Smooth muscle cell (in vitro differentiated cells): ENCODE results near the gene RPS26. TPM values are rescaled to one million over a fixed set of nuclear protein-coding genes. Genes with fewer than 3 reads are reported as not detected.

Experiments used
- DNase-seq: peaks from one replicate; lab custom pipeline; 2025; ENCODE audit not compliant: unreplicated experiment; lab: John Stamatoyannopoulos, UW
- H2AFZ ChIP-seq: fragments of 200-600 bp; sonication (generic); 2 replicates; pipeline ENCODE4 v1.6.0; 2016; ENCODE audit warnings: antibody characterized with exemption, low read depth, mild to moderate bottlenecking
- H3F3A ChIP-seq: fragments of 200-600 bp; sonication (generic); 2 replicates; pipeline ENCODE4 v1.6.0; 2017; ENCODE audit warnings: antibody characterized with exemption, low read depth
- H3K27ac ChIP-seq: fragments of 200-600 bp; sonication (generic); 2 replicates; pipeline ENCODE4 v1.5.1; 2016; ENCODE audit warnings: low read depth, mild to moderate bottlenecking
- H3K27me3 ChIP-seq: fragments of 200-600 bp; sonication (generic); 2 replicates; pipeline ENCODE4 v1.6.1; 2016; ENCODE audit warnings: low read depth, mild to moderate bottlenecking
- H3K36me3 ChIP-seq: fragments of 200-600 bp; sonication (generic); 2 replicates; pipeline ENCODE4 v1.5.1; 2016; ENCODE audit warnings: low read depth
- H3K4me1 ChIP-seq: fragments of 200-600 bp; sonication (generic); 2 replicates; pipeline ENCODE4 v1.5.1; 2016; ENCODE audit warnings: low read depth
- H3K4me2 ChIP-seq: fragments of 200-600 bp; sonication (generic); 2 replicates; pipeline ENCODE4 v1.6.0; 2016; ENCODE audit warnings: mild to moderate bottlenecking
- H3K4me3 ChIP-seq: fragments of 200-600 bp; sonication (generic); 2 replicates; pipeline ENCODE4 v1.5.1; 2016; ENCODE audit warnings: mild to moderate bottlenecking
- H3K79me2 ChIP-seq: fragments of 200-600 bp; sonication (generic); 2 replicates; pipeline ENCODE4 v1.6.0; 2016; ENCODE audit warnings: low read depth, mild to moderate bottlenecking
- H3K9ac ChIP-seq: fragments of 200-600 bp; sonication (generic); 2 replicates; pipeline ENCODE4 v1.6.0; 2016; ENCODE audit warnings: low read depth
- H3K9me3 ChIP-seq: fragments of 200-600 bp; sonication (generic); replicated peaks from 2 replicates; pipeline ENCODE4 v1.5.1; 2016; ENCODE audit warnings: low read depth
- H4K20me1 ChIP-seq: fragments of 200-600 bp; sonication (generic); 2 replicates; pipeline ENCODE4 v1.6.0; 2016; ENCODE audit warnings: low read depth
- CTCF ChIP-seq: fragments of 200-600 bp; sonication (generic); IDR thresholded peaks from 2 replicates; pipeline ENCODE4 v1.5.1; 2017; ENCODE audit warnings: borderline replicate concordance, mild to moderate bottlenecking, antibody characterized with exemption; ENCODE audit not compliant: insufficient read depth, poor library complexity, severe bottlenecking
- WGBS: methylation state at CpG from one replicate; pipeline ENCODE4 v1.1.7; 2016; ENCODE audit warnings: low lambda C conversion rate; 5-methylcytosine and 5-hydroxymethylcytosine counted together
- polyA plus RNA-seq: library from polyadenylated mRNA; unstranded; fragments of >200 nt; fragmentation: Nextera tagmentation; extraction: Ambion mirVana; gene quantifications from 2 replicates; pipeline ENCODE4 v1.2.1, GENCODE V29; 2016
- total RNA-seq: library from RNA; depleted of rRNA; stranded (reverse); fragments of >200 nt; gene quantifications from 2 replicates; pipeline ENCODE4 v1.2.3, GENCODE V29; 2014

RPS26 gene
- total and polyA plus RNA-seq, 2 experiments from 2014 or later: 282 to 845 TPM

DNA sequence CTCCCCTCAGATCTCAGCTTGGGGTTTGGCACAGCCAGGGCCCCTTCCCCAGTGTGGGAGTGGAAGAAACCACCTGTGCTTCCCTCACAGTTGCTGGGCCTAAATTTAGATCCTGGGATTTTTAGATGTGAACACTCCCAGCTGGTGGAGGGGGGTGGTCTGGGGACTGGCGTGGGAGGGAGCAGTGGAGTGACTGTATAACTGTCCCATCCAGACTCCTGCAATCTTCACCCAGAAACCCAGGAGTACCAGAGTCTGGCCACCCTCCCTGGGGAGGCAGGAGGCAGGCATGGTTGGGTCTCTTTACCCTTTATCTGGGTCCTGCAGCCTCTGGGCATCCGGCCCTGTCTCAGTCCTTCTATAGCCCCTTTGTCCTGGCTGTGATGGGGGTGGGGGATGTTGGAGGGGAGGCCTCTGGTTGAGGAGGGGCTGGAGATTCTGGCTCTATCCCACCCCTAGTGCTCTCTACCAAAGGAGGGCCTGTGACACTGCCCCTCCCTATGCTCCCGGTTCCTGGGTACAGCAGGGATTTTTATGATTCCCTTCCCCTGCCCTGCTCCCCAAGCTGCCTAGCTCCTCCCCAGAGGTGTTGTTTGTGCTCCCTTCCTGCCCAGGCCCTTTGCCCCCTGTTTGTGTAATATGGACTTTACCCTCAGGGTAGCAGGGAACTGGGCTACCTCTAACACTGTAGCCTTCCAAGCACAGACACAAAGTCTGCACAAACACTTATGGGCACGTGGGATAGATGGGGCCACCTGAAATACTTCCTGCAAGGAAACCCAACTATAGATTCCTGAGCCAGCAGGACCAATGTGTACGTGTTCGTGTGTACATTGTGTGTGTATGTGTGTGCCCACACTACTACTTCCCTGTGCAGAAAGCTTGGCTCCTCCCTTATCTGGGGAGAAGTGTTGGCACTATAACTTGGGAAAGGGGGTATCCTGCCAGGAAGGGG, 40.0 kb downstream of the RPS26 start:
- H3K4me2 ChIP-seq: peak overlapping the region; percentile 82
- H3K27ac ChIP-seq: no peak overlapping the region
- H3K9me3 ChIP-seq: no peaks in the 10 kb centered on the region
- no peak overlapping the region for H3K9ac ChIP-seq
- H3K4me3 ChIP-seq: peak overlapping the region; percentile 56
- no peaks in the 10 kb centered on the region for H3F3A ChIP-seq
- TF ChIP-seq CTCF: no peak
- H3K36me3 ChIP-seq: no peaks in the 10 kb centered on the region
- H2AFZ ChIP-seq: no peak overlapping the region
- WGBS: 76% methylated on average over 6 of the region's 6 CpGs
- H3K79me2 ChIP-seq: no peaks in the 10 kb centered on the region
- peaks cover 3% of the 10 kb centered on the region for H3K4me1 ChIP-seq
- H3K27me3 ChIP-seq: peaks cover 10% of the 10 kb centered on the region
- no peaks in the 10 kb centered on the region for H4K20me1 ChIP-seq
- DNase-seq: no peak

DNA sequence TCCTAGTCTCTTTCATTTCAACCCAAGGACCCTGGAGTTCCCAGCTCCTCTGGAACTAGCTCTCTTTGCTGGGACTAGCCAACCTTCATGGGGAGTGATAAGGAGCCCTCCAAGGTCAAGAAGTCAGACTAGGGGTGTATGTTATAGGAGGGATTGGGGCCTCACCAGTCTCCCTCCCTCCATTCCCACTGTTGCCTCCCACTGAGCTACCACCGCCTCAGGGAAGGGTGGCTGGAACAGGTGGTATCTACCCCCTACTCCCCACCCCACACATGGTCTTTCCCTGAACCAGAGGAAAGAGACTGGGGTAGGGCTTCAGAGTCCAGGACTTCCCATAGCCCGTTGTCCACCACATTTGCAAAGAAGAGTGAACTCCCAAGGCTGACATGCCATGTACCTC, 40.7 kb downstream of the RPS26 start:
- Histone ChIP-seq H3K4me1 (peaks cover 3% of the 10 kb centered on the region), H3K4me3 (peak overlapping the region; percentile 56), H3K9ac (no peak overlapping the region), H2AFZ (no peak overlapping the region), H3K4me2 (no peak overlapping the region), H4K20me1 (no peaks in the 10 kb centered on the region), H3K9me3 (no peaks in the 10 kb centered on the region), H3K36me3 (no peaks in the 10 kb centered on the region), H3K27me3 (peaks cover 10% of the 10 kb centered on the region), H3K79me2 (no peaks in the 10 kb centered on the region), H3F3A (no peaks in the 10 kb centered on the region), H3K27ac (no peak overlapping the region)
- 97% methylated on average over 2 of the region's 2 CpGs for WGBS
- DNase-seq: no peak
- no peak for TF ChIP-seq CTCF

DNA sequence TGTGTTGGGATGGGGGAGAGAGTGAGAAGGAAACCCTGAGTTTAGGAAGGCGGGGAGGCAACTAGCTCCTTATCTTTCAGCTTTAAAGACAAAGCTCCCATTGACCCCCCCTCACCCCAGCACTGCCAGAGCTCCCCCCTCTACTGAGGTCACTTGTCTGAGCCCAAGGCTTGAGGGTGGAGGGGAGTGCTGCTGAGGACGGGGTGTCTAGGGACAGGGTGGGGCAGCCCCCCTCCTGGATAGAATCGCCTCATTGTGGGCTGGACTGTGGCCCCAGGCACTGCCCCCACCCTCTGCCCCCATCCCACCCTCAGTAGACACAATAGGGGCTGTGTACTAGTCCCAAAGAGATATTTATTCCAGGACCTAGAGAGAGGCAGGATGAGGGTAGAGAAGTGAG, 41.2 kb downstream of the RPS26 start:
- Histone ChIP-seq H3K27me3 (peaks cover 10% of the 10 kb centered on the region), H4K20me1 (no peaks in the 10 kb centered on the region), H3F3A (no peaks in the 10 kb centered on the region), H3K36me3 (no peaks in the 10 kb centered on the region), H3K79me2 (no peaks in the 10 kb centered on the region), H3K9ac (no peak overlapping the region), H3K4me1 (peaks cover 3% of the 10 kb centered on the region), H3K27ac (no peak overlapping the region), H3K4me2 (no peak overlapping the region), H2AFZ (no peak overlapping the region), H3K4me3 (no peak overlapping the region), H3K9me3 (no peaks in the 10 kb centered on the region)
- whole genome bisulfite sequencing: 90% methylated on average over 3 of the region's 3 CpGs
- no peak for TF ChIP-seq CTCF
- DNase-seq: no peak
